A549 (cell line): ENCODE results near the gene FAM228A. TPM values are rescaled to one million over a fixed set of nuclear protein-coding genes. Genes with fewer than 3 reads are reported as not detected.

Experiments
- ATAC-seq, 2 experiments: fragments of 200-7000 bp in 1 of 2; fragments of >200 bp in 1 of 2; cut with Nextera tagmentation in 1 of 2; cut with Tn5 transposase in 1 of 2; 3 replicates each; pipeline versions ENCODE4 v1.8.0 to v1.9.1; 2018 to 2020; ENCODE audit warnings: mild to moderate bottlenecking in 1 of 2, moderate library complexity in 1 of 2
- CTCF ChIA-PET: fragments of 300-600 bp; sonication (Branson Sonifier 250); formaldehyde crosslinking; extraction: SDS; loops from one replicate; lab custom pipeline; 2021; ENCODE audit warnings: antibody characterized with exemption, inconsistent platforms; lab: Yijun Ruan, JAX
- POLR2A ChIA-PET: fragments of 350-600 bp; formaldehyde crosslinking; extraction: SDS; loops from one replicate; lab custom pipeline; 2021; ENCODE audit warnings: antibody characterized with exemption, inconsistent platforms; lab: Yijun Ruan, JAX
- DNase-seq, 2 experiments: peaks; one replicate each; pipeline versions ENCODE4 v3.0.0 to v3.0.0-alpha.2; 2011 to 2016; ENCODE audit warnings: low read depth in 1 of 2, low spot score in 1 of 2
- FAIRE-seq: peaks from 2 replicates; lab custom pipeline; 2011; peaks lifted over from hg19 to GRCh38; lab: Jason Lieb, UNC
- H3K27ac ChIP-seq, 2 experiments: fragments of >200 bp; sonication (Bioruptor Twin); formaldehyde crosslinking; 3 replicates each; pipeline ENCODE4 v1.5.1; 2016 to 2017
- H3K4me1 ChIP-seq: fragments of >200 bp; sonication (Bioruptor Twin); formaldehyde crosslinking; 3 replicates; pipeline ENCODE4 v1.6.1; 2016
- H3K4me2 ChIP-seq: fragments of >200 bp; sonication (Bioruptor Twin); formaldehyde crosslinking; 3 replicates; pipeline ENCODE4 v1.6.1; 2016
- H3K4me3 ChIP-seq: fragments of >200 bp; sonication (Bioruptor Twin); formaldehyde crosslinking; 3 replicates; pipeline ENCODE4 v1.5.1; 2016
- H3K9me3 ChIP-seq: fragments of >200 bp; sonication (Bioruptor Twin); formaldehyde crosslinking; 3 replicates; pipeline ENCODE4 v1.6.1; 2016
- BCL3 ChIP-seq: fragments of >200 bp; sonication (Bioruptor Twin); formaldehyde crosslinking; IDR thresholded peaks from 3 replicates; pipeline ENCODE4 v1.6.1; 2016
- BHLHE40 ChIP-seq: IDR thresholded peaks from 2 replicates; pipeline ENCODE4 v1.6.1; 2012; ENCODE audit warnings: low read depth, low read length, inconsistent platforms
- CBX2 ChIP-seq: fragments of 200-600 bp; sonication (generic); IDR thresholded peaks from 2 replicates; pipeline ENCODE4 v1.6.1; 2016; ENCODE audit warnings: low read depth, mild to moderate bottlenecking, borderline replicate concordance
- CHD2 ChIP-seq: fragments of 150-350 bp; IDR thresholded peaks from 2 replicates; pipeline ENCODE4 v1.6.1; 2014; ENCODE audit warnings: low read length; ENCODE audit not compliant: partially characterized antibody
- EHF ChIP-seq: fragments of 250-450 bp; sonication (Bioruptor Pico); IDR thresholded peaks from 2 replicates; pipeline ENCODE4 v1.5.0; 2020; ENCODE audit warnings: mild to moderate bottlenecking
- EHMT2 ChIP-seq: fragments of 200-600 bp; sonication (generic); IDR thresholded peaks from 2 replicates; pipeline ENCODE4 v1.6.1; 2016; ENCODE audit warnings: antibody characterized with exemption, low read depth, mild to moderate bottlenecking, moderate library complexity
- ELK1 ChIP-seq: fragments of 150-350 bp; IDR thresholded peaks from 2 replicates; pipeline ENCODE4 v1.6.1; 2014; ENCODE audit warnings: low read depth, mild to moderate bottlenecking, low read length
- FOSB ChIP-seq: fragments of 250-450 bp; sonication (Bioruptor Pico); IDR thresholded peaks from 2 replicates; pipeline ENCODE4 v1.5.0; 2020; ENCODE audit warnings: mild to moderate bottlenecking, moderate library complexity
- FOSL2 ChIP-seq, 2 experiments: fragments of 450-650 bp in 1 of 2; fragments of >200 bp in 1 of 2; sonication (Bioruptor Twin) in 1 of 2; formaldehyde crosslinking; IDR thresholded peaks; 2 replicates each; pipeline versions ENCODE4 v1.5.0 to v1.6.1; 2016 to 2020; ENCODE audit warnings: mild to moderate bottlenecking in 1 of 2, moderate library complexity in 1 of 2
- GATA3 ChIP-seq: IDR thresholded peaks from 2 replicates; pipeline ENCODE4 v1.6.1; 2012; ENCODE audit warnings: borderline replicate concordance
- HOXA7 ChIP-seq: fragments of 250-450 bp; sonication (Bioruptor Pico); IDR thresholded peaks from 2 replicates; pipeline ENCODE4 v1.5.0; 2020; ENCODE audit warnings: mild to moderate bottlenecking, moderate library complexity
- JUNB ChIP-seq: fragments of >200 bp; sonication (Bioruptor Twin); formaldehyde crosslinking; IDR thresholded peaks from 2 replicates; pipeline ENCODE4 v1.6.1; 2016
- KDM5A ChIP-seq: fragments of 200-600 bp; sonication (generic); IDR thresholded peaks from 2 replicates; pipeline ENCODE4 v1.6.1; 2016; ENCODE audit warnings: antibody characterized with exemption, mild to moderate bottlenecking
- MAFK ChIP-seq: fragments of 450-650 bp; IDR thresholded peaks from 2 replicates; pipeline ENCODE4 v1.6.1; 2014; ENCODE audit not compliant: partially characterized antibody
- POLR2A ChIP-seq: IDR thresholded peaks from 2 replicates; pipeline ENCODE4 v1.6.1; 2012; ENCODE audit warnings: mild to moderate bottlenecking, low read length
- RARB ChIP-seq: fragments of 250-450 bp; sonication (Bioruptor Pico); IDR thresholded peaks from 2 replicates; pipeline ENCODE4 v1.8.0; 2021; ENCODE audit warnings: mild to moderate bottlenecking, moderate library complexity
- SMC3 ChIP-seq: fragments of >200 bp; sonication (Bioruptor Twin); formaldehyde crosslinking; IDR thresholded peaks from 3 replicates; pipeline ENCODE4 v1.6.1; 2018; ENCODE audit warnings: inconsistent platforms
- SREBF2 ChIP-seq: fragments of 450-650 bp; IDR thresholded peaks from 2 replicates; pipeline ENCODE4 v1.6.1; 2014; ENCODE audit warnings: mild to moderate bottlenecking, moderate library complexity
- TFCP2L1 ChIP-seq: fragments of 250-450 bp; sonication (Bioruptor Pico); IDR thresholded peaks from 2 replicates; pipeline ENCODE4 v1.5.0; 2021; ENCODE audit warnings: mild to moderate bottlenecking
- ZC3H11A ChIP-seq: fragments of 450-650 bp; IDR thresholded peaks from 2 replicates; pipeline ENCODE4 v1.6.1; 2014; ENCODE audit warnings: antibody characterized with exemption, mild to moderate bottlenecking
- ZNF302 ChIP-seq: fragments of 250-450 bp; sonication (Bioruptor Pico); IDR thresholded peaks from 2 replicates; pipeline ENCODE4 v1.9.0; 2021; ENCODE audit warnings: inconsistent platforms, mild to moderate bottlenecking, moderate library complexity
- WGBS: methylation state at CpG from one replicate; pipeline ENCODE4 v1.1.6; 2017; ENCODE audit errors: missing lambda C conversion rate; 5-methylcytosine and 5-hydroxymethylcytosine counted together
- polyA plus RNA-seq, 4 experiments: library from polyadenylated mRNA; depleted of rRNA in 3 of 4; stranded (reverse); fragments of >200 nt; fragmentation: RNase III in 1 of 4; extraction: RNeasy Plus Mini Kit Qiagen cat#74134 plus additional on column Dnase treatment in 1 of 4; gene quantifications; 2 replicates in 3 of 4; 3 replicates in 1 of 4; pipeline ENCODE4 v1.2.3, GENCODE V29; 2011 to 2017
- TF ChIP-seq, protein P1 (sequence below): IDR thresholded peaks from 2 replicates; pipeline ENCODE4 v1.6.1; 2012
- TF ChIP-seq, protein P2 (sequence below): IDR thresholded peaks from 2 replicates; pipeline ENCODE4 v1.6.1; 2012
- TF ChIP-seq, protein P3 (sequence below): IDR thresholded peaks from 2 replicates; pipeline ENCODE4 v1.6.1; 2012; ENCODE audit warnings: low read depth, borderline replicate concordance
- TF ChIP-seq, protein P4 (sequence below): fragments of 450-650 bp; IDR thresholded peaks from 2 replicates; pipeline ENCODE4 v1.6.1; 2014; ENCODE audit warnings: antibody characterized with exemption

The FAM228A gene
- polyA plus RNA-seq, 2 of the 4 experiments (the other 2 are of a cell fraction): 0.13 TPM; not detected in 1

- Histone ChIP-seq H3K27ac (no peak overlapping the region), H3K9me3 (no peaks in the 10 kb centered on the region), H3K4me3 (no peak overlapping the region), H3K4me2 (no peak overlapping the region), H3K4me1 (no peaks in the 10 kb centered on the region)
- WGBS: 71% methylated on average over 6 of the region's 6 CpGs
- FAIRE-seq (no peak), ATAC-seq (no peak), DNase-seq (no peak)
- no peak for TF ChIP-seq BCL3
- TF ChIP-seq CBX2: no peak
- TF ChIP-seq, protein P1, sequence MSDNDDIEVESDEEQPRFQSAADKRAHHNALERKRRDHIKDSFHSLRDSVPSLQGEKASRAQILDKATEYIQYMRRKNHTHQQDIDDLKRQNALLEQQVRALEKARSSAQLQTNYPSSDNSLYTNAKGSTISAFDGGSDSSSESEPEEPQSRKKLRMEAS: no peak
- TF ChIP-seq FOSL2 (IDR thresholded peaks at IDR 0.05): no peak
- TF ChIP-seq FOSL2 (CRISPR knock-in tag; IDR thresholded peaks at IDR 0.05): no peak
- no peak for TF ChIP-seq POLR2A
- no peak for TF ChIP-seq JUNB
- no peak for TF ChIP-seq ELK1
- TF ChIP-seq GATA3: no peak
- TF ChIP-seq HOXA7 (CRISPR knock-in tag): no peak
- TF ChIP-seq, protein P2, sequence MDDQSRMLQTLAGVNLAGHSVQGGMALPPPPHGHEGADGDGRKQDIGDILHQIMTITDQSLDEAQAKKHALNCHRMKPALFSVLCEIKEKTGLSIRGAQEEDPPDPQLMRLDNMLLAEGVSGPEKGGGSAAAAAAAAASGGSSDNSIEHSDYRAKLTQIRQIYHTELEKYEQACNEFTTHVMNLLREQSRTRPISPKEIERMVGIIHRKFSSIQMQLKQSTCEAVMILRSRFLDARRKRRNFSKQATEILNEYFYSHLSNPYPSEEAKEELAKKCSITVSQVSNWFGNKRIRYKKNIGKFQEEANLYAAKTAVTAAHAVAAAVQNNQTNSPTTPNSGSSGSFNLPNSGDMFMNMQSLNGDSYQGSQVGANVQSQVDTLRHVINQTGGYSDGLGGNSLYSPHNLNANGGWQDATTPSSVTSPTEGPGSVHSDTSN: no peak
- TF ChIP-seq SMC3: no peak
- TF ChIP-seq, protein P3, sequence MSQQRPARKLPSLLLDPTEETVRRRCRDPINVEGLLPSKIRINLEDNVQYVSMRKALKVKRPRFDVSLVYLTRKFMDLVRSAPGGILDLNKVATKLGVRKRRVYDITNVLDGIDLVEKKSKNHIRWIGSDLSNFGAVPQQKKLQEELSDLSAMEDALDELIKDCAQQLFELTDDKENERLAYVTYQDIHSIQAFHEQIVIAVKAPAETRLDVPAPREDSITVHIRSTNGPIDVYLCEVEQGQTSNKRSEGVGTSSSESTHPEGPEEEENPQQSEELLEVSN: no peak
- TF ChIP-seq MAFK: no peak
- no peak for TF ChIP-seq KDM5A
- TF ChIP-seq ZC3H11A: no peak
- TF ChIP-seq BHLHE40: no peak
- TF ChIP-seq RARB (CRISPR knock-in tag): no peak
- ChIA-PET CTCF (interaction anchor here (0.7 kb wide), 1 partner anchor 20 kb away, joined by 4 read pairs; no protein-coding TSS in a partner anchor), POLR2A (no interaction called here)
Measured at GRCh38 chr2:24222946-24223345, 48.1 kb downstream of the FAM228A start.

- 89% methylated on average over 9 of the region's 9 CpGs for WGBS
- H3K27ac ChIP-seq: no peak overlapping the region
- ChIA-PET POLR2A (no interaction called here), CTCF (interaction anchor here (0.6 to 1.2 kb wide), 4 partner anchors 10 to 401 kb away, joined by 3 to 5 read pairs (median 3); no protein-coding TSS in a partner anchor)
- no peak overlapping the region for H3K4me3 ChIP-seq
- H3K4me2 ChIP-seq: no peak overlapping the region
- no peaks in the 10 kb centered on the region for H3K4me1 ChIP-seq
- DNase-seq (no peak), FAIRE-seq (no peak), ATAC-seq (no peak; a peak in 1 of 6 replicates)
- no peaks in the 10 kb centered on the region for H3K9me3 ChIP-seq
- TF ChIP-seq SREBF2 (no peak), HOXA7 (CRISPR knock-in tag) (no peak), FOSB (CRISPR knock-in tag) (no peak), ZNF302 (no peak), EHF (CRISPR knock-in tag) (no peak), BHLHE40 (no peak), ZC3H11A (no peak), CHD2 (no peak), RARB (CRISPR knock-in tag) (no peak), JUNB (no peak), TFCP2L1 (CRISPR knock-in tag) (no peak), POLR2A (no peak), EHMT2 (no peak)
- TF ChIP-seq, protein P1: no peak
- TF ChIP-seq, protein P4, sequence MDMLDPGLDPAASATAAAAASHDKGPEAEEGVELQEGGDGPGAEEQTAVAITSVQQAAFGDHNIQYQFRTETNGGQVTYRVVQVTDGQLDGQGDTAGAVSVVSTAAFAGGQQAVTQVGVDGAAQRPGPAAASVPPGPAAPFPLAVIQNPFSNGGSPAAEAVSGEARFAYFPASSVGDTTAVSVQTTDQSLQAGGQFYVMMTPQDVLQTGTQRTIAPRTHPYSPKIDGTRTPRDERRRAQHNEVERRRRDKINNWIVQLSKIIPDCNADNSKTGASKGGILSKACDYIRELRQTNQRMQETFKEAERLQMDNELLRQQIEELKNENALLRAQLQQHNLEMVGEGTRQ: no peak
- TF ChIP-seq, protein P3: no peak
- TF ChIP-seq, protein P2: no peak
Measured at GRCh38 chr2:24225499-24226242, 50.8 kb downstream of the FAM228A start.
